Tibial nerve (tissue), 4 donors: ENCODE results near the gene PAX8.

ENCODE experiments used
- EP300 ChIP-seq, 2 donors: sonication (generic); formaldehyde crosslinking; IDR thresholded peaks; one replicate each; pipeline ENCODE4 v1.6.1; 2017; ENCODE audit warnings: antibody characterized with exemption in 2 of 2, mild to moderate bottlenecking in 1 of 2
- POLR2A ChIP-seq, 2 donors: fragments of 450-650 bp; IDR thresholded peaks; one replicate each; pipeline ENCODE4 v1.6.1; 2017; ENCODE audit warnings: antibody characterized with exemption in 2 of 2, mild to moderate bottlenecking in 2 of 2, moderate library complexity in 2 of 2
- TF ChIP-seq, protein P1 (sequence below), 5 experiments: fragments of 200-600 bp in 3 of 5; fragments of 450-650 bp in 2 of 5; sonication (generic) in 3 of 5; IDR thresholded peaks; one replicate each; pipeline ENCODE4 v1.5.1; 2016 to 2019; ENCODE audit warnings: antibody characterized with exemption in 5 of 5, mild to moderate bottlenecking in 3 of 5, moderate library complexity in 2 of 5

DNA sequence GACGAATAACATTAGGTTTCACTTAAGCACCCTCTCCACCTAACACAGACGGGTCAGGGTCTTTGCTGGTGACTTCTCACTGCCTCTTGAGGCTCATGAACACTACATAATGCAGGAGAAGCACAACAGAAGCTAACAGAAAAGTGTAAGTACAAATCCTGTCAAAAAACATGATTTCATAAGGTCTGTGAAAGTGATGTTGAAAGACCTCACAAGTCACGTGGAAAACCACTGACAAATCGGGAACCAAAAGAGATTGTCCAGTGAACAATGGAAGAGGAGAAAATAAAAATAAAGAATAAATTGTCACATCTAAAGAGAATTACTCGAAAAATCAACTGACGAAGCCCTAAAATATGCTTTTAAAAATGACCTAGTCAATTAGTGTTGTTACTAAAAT lies 91.0 kb downstream of the PAX8 start:
- no peak for TF ChIP-seq POLR2A (IDR thresholded peaks at IDR 0.05)
- TF ChIP-seq, protein P1, sequence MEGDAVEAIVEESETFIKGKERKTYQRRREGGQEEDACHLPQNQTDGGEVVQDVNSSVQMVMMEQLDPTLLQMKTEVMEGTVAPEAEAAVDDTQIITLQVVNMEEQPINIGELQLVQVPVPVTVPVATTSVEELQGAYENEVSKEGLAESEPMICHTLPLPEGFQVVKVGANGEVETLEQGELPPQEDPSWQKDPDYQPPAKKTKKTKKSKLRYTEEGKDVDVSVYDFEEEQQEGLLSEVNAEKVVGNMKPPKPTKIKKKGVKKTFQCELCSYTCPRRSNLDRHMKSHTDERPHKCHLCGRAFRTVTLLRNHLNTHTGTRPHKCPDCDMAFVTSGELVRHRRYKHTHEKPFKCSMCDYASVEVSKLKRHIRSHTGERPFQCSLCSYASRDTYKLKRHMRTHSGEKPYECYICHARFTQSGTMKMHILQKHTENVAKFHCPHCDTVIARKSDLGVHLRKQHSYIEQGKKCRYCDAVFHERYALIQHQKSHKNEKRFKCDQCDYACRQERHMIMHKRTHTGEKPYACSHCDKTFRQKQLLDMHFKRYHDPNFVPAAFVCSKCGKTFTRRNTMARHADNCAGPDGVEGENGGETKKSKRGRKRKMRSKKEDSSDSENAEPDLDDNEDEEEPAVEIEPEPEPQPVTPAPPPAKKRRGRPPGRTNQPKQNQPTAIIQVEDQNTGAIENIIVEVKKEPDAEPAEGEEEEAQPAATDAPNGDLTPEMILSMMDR (IDR thresholded peaks at IDR 0.05) = no peak
- TF ChIP-seq EP300 (IDR thresholded peaks at IDR 0.05) = no peak
